GM19099 (cell line): Measurements from ENCODE around the gene PPP2R5B.

ENCODE experiments used
- POLR2A ChIP-seq: IDR thresholded peaks from 3 replicates; pipeline ENCODE4 v1.6.1; 2011; ENCODE audit warnings: low read depth; ENCODE audit not compliant: insufficient read length; ENCODE audit errors: extremely low read depth

PPP2R5B gene

GRCh38 chr11:64960719-64961118, 36.2 kb downstream of the PPP2R5B start:
- TF ChIP-seq POLR2A = no peak

- no peak for TF ChIP-seq POLR2A
Observed at GRCh38 chr11:64963072-64963631, 38.7 kb downstream of the PPP2R5B start.

DNA sequence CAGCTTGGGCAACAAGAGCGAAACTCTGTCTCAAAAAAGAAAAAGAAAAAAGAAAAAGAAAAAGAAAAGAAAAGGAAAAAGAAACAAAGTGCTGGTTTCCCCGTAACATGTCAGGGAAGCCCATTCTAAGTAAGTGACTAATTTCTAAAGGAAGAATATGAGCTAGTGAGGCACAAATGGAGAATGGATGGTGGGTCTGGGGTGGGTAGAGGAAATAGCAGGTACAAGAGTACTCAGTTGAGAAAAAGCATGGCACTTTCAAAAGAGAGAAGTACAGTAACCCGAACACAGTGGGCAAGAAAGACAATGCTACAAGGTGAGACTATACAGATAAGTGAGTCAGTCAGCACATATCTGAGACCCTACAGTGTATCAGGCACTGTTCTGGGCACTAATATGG, 42.9 kb downstream of the PPP2R5B start:
- TF ChIP-seq POLR2A = no peak

DNA sequence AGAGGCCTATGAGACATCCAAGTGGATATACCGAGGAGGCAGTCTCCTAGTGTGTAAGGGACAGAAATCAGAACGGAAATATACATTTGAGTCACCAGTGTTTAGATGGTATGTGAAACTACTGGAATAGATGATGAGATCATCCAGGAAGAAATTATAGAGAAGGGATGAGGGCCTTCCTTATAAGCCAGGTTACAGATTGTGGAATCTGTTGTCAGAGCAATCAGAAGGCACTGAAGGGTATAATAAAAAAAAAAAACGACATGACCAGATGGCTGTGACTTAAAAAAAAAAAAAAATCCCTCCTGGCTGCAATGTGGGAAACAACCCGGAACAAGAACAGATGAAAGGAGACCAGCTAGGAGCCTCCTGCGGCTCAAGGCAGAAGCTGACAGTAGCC, 44.7 kb downstream of the PPP2R5B start:
- no peak for TF ChIP-seq POLR2A

GRCh38 chr11:64970731-64971151, 46.3 kb downstream of the PPP2R5B start:
- no peak for TF ChIP-seq POLR2A

DNA sequence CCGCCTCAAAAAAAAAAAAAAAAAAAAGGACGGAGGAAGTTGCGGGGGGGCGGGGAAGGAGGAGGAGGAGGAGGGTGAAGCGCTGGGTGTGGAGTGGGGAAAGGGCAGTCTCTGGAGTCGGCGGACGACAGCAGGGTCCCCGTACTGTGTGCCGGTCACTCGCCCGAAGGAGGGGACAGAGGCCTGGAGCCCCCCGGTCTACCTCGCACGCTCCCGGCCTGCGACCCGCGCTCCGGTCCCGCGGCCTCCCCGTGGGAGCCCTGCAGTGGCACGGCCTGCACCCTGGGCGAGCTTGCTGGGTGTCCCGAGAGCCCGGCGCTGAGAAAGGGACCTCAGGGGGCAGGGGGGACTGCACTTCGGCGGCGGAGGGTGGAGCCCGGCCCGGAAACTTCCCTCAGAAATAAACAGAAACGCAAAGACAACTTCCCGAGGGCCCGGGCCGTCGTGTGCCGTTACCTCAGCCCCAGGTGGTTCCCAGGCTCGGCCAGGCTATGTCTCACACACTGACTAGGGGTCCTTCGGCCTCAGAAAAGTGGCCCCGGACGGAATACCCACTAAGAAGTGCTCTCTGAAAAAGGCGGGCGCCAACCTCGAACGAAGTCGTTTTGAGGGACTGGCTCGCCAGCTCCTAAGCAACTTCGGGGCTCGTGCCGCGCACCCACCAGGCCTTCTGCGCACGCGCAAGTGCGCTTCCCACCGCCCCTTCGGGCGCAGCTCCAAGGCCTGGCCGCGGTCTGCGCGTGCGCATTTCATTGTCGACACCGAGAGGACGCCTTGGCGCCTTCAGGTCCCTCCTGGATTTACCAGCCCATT, 47.1 kb downstream of the PPP2R5B start, which contains the start of gene MAJIN:
Gene MAJIN, minus strand, starts transcription at position 688 of the 813 bp plus-strand sequence. CDS start 12,703 bp downstream, outside the sequence.
- no peak for TF ChIP-seq POLR2A

DNA sequence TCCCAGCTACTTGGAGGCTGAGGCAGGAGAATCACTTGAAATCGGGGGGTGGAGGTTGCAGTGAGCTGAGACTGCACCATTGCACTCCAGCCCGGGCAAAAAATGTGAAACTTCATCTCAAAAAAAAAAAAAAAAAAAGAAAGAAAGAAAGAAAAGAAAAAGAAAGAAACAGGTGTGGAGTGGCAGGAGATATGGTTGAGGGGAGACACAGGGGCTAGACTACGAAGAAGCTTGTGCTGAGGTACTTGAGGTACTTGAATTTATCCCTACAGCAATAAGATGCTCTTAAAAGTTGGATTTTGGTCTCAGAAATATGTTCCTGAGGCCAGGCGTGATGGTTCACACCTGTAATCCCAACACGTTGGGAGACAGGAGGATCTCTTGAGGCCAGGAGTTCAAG, 49.6 kb downstream of the PPP2R5B start:
- no peak for TF ChIP-seq POLR2A

- no peak for TF ChIP-seq POLR2A
Observed at GRCh38 chr11:64976651-64977050, 52.2 kb downstream of the PPP2R5B start.
